Urinary bladder (tissue), 4 donors: ENCODE results near the gene AQP1. TPM values are rescaled to one million over a fixed set of nuclear protein-coding genes. Genes with fewer than 3 reads are reported as not detected.

ENCODE experiments used
- DNase-seq: peaks from one replicate; pipeline ENCODE4 v3.0.0-alpha.2; 2015; ENCODE audit errors: extremely low spot score
- H3K27ac ChIP-seq: one replicate; pipeline ENCODE4 v1.5.1; 2013; ENCODE audit warnings: low read depth, mild to moderate bottlenecking, moderate library complexity
- H3K36me3 ChIP-seq: one replicate; pipeline ENCODE4 v1.6.1; 2013; ENCODE audit warnings: mild to moderate bottlenecking, moderate library complexity; ENCODE audit not compliant: insufficient read depth
- H3K4me1 ChIP-seq: one replicate; pipeline ENCODE4 v1.6.1; 2013; ENCODE audit warnings: mild to moderate bottlenecking, moderate library complexity; ENCODE audit not compliant: insufficient read depth
- H3K4me3 ChIP-seq: one replicate; pipeline ENCODE4 v1.5.1; 2013; ENCODE audit warnings: low read depth, low read length
- WGBS: extraction: QIAGEN DNeasy Blood & Tissue Kit; methylation state at CpG from one replicate; pipeline ENCODE4 v1.1.7; 2013; 5-methylcytosine and 5-hydroxymethylcytosine counted together
- polyA plus RNA-seq: library from polyadenylated mRNA; stranded (reverse); fragments of 200-250 nt; gene quantifications from one replicate; pipeline ENCODE4 v1.2.3, GENCODE V29; 2013
- total RNA-seq: library from RNA; depleted of rRNA; stranded (reverse); fragments of >200 nt; gene quantifications from one replicate; pipeline ENCODE4 v1.2.3, GENCODE V29; 2014
- donor health status: healthy with polysubstance abuse.
- donor health status: healthy.

The AQP1 gene
- total and polyA plus RNA-seq, 2 donors, result 70.9 to 394 TPM

- 84% methylated on average over 15 of the region's 15 CpGs for WGBS
- Histone ChIP-seq H3K27ac (no peak overlapping the region), H3K36me3 (no peaks in the 10 kb centered on the region), H3K4me1 (no peaks in the 10 kb centered on the region), H3K4me3 (no peak overlapping the region)
- DNase-seq, result no peak
These were observed 6.3 kb upstream of the AQP1 start for GRCh38 chr7:30905078-30906012.

- Histone ChIP-seq H3K27ac (no peak overlapping the region), H3K4me3 (no peak overlapping the region), H3K36me3 (no peaks in the 10 kb centered on the region), H3K4me1 (no peaks in the 10 kb centered on the region)
- no peak for DNase-seq
- WGBS, result 82% methylated on average over 7 of the region's 7 CpGs
These were observed 5.6 kb upstream of the AQP1 start for GRCh38 chr7:30906014-30906413.

GRCh38 chr7:30906515-30907240, 5.0 kb upstream of the AQP1 start:
- WGBS, result 91% methylated on average over 11 of the region's 11 CpGs
- Histone ChIP-seq H3K27ac (no peak overlapping the region), H3K4me1 (no peaks in the 10 kb centered on the region), H3K4me3 (no peak overlapping the region), H3K36me3 (no peaks in the 10 kb centered on the region)
- DNase-seq, result no peak

- H3K27ac ChIP-seq, result no peak overlapping the region
- DNase-seq, result no peak
- no peaks in the 10 kb centered on the region for H3K4me1 ChIP-seq
These were observed 4.0 kb upstream of the AQP1 start for GRCh38 chr7:30907527-30908267.

GRCh38 chr7:30908681-30909080, 3.0 kb upstream of the AQP1 start:
- WGBS, result 90% methylated on average over 10 of the region's 10 CpGs
- Histone ChIP-seq H3K4me3 (no peak overlapping the region), H3K4me1 (no peaks in the 10 kb centered on the region), H3K27ac (no peak overlapping the region), H3K36me3 (no peaks in the 10 kb centered on the region)
- no peak for DNase-seq

More at GRCh38 chr7:30907527-30908267, 4.0 kb upstream of the AQP1 start:
- WGBS, result 73% methylated on average over 14 of the region's 14 CpGs
- Histone ChIP-seq H3K4me3 (no peak overlapping the region), H3K36me3 (no peaks in the 10 kb centered on the region)

GRCh38 chr7:30909431-30909830, 2.2 kb upstream of the AQP1 start:
- no peak for DNase-seq
- H3K4me1 ChIP-seq, result no peaks in the 10 kb centered on the region
- no peak overlapping the region for H3K27ac ChIP-seq
- H3K4me3 ChIP-seq, result no peak overlapping the region
- WGBS, result 90% methylated on average over 6 of the region's 6 CpGs
- H3K36me3 ChIP-seq, result no peaks in the 10 kb centered on the region

GRCh38 chr7:30910411-30911073, 1.1 kb upstream of the AQP1 start:
- WGBS, result 47% methylated on average over 11 of the region's 11 CpGs
- DNase-seq, result no peak
- no peak overlapping the region for H3K27ac ChIP-seq
- no peaks in the 10 kb centered on the region for H3K4me1 ChIP-seq
- H3K36me3 ChIP-seq, result no peaks in the 10 kb centered on the region
- no peak overlapping the region for H3K4me3 ChIP-seq

GRCh38 chr7:30911133-30911532, 520 bp upstream of the AQP1 start:
- Histone ChIP-seq H3K4me1 (no peaks in the 10 kb centered on the region), H3K4me3 (no peak overlapping the region), H3K27ac (no peak overlapping the region), H3K36me3 (no peaks in the 10 kb centered on the region)
- WGBS, result 60% methylated on average over 11 of the region's 11 CpGs
- DNase-seq, result no peak

- H3K4me1 ChIP-seq, result no peaks in the 10 kb centered on the region
- H3K27ac ChIP-seq, result no peak overlapping the region
- H3K4me3 ChIP-seq, result peak overlapping the region; percentile 23
- no peaks in the 10 kb centered on the region for H3K36me3 ChIP-seq
- WGBS, result 79% methylated on average over 26 of the region's 26 CpGs
- no peak for DNase-seq
These were observed 523 bp downstream of the AQP1 start for GRCh38 chr7:30912021-30912730.

- 55% methylated on average over 2 of the region's 2 CpGs for WGBS
- H3K4me3 ChIP-seq, result peak overlapping the region; percentile 23
- no peaks in the 10 kb centered on the region for H3K4me1 ChIP-seq
These were observed 1.0 kb downstream of the AQP1 start for GRCh38 chr7:30912731-30912985.

GRCh38 chr7:30912986-30913811, 1.5 kb downstream of the AQP1 start:
- 58% methylated on average over 17 of the region's 17 CpGs for WGBS

More at GRCh38 chr7:30912731-30912985, 1.0 kb downstream of the AQP1 start:
- Histone ChIP-seq H3K36me3 (no peaks in the 10 kb centered on the region), H3K27ac (no peak overlapping the region)
- DNase-seq, result no peak

GRCh38 chr7:30913821-30914515, 2.3 kb downstream of the AQP1 start:
- DNase-seq, result no peak
- Histone ChIP-seq H3K27ac (no peak overlapping the region), H3K4me1 (no peaks in the 10 kb centered on the region), H3K36me3 (no peaks in the 10 kb centered on the region), H3K4me3 (peak overlapping the region; percentile 23)
- 84% methylated on average over 16 of the region's 16 CpGs for WGBS

More at GRCh38 chr7:30912986-30913811, 1.5 kb downstream of the AQP1 start:
- DNase-seq, result no peak
- no peak overlapping the region for H3K27ac ChIP-seq
- peak overlapping the region; percentile 23 for H3K4me3 ChIP-seq
- no peaks in the 10 kb centered on the region for H3K36me3 ChIP-seq
- no peaks in the 10 kb centered on the region for H3K4me1 ChIP-seq
